ENCODE results near the gene HOXD12.

HOXD12 gene

GRCh38 chr2:176114120-176114929, 14.7 kb downstream of the HOXD12 start:
- no peak overlapping the region for H3K9ac ChIP-seq (ENCODE audit: low read length)
- no peak for TF ChIP-seq CTCF (IDR thresholded peaks at IDR 0.05; ENCODE audit: low read length)
- no peak for TF ChIP-seq EZH2phosphoT487 (IDR thresholded peaks at IDR 0.05; ENCODE audit: low read length)
- no peak for TF ChIP-seq EZH2 (optimal IDR thresholded peaks at IDR 0.05; ENCODE audit: low read depth, low read length)
- H3K9me2 ChIP-seq (replicated peaks; ENCODE audit: insufficient read depth, low read length) = no peaks in the 10 kb centered on the region
- no peaks in the 10 kb centered on the region for H3K9me3 ChIP-seq (replicated peaks; ENCODE audit: insufficient read depth, low read length)
- peaks cover 70% of the 10 kb centered on the region for H3K27me3 ChIP-seq (replicated peaks; ENCODE audit: insufficient read depth, low read length)
- H3F3A ChIP-seq (ENCODE audit: insufficient read depth, low read length) = no peaks in the 10 kb centered on the region
- no peak overlapping the region for H2AFZ ChIP-seq (ENCODE audit: low read length)
- H3K36me3 ChIP-seq (replicated peaks; ENCODE audit: insufficient read depth, low read length) = no peaks in the 10 kb centered on the region
- no peak overlapping the region for H3K4me2 ChIP-seq (ENCODE audit: low read depth, low read length)
- H4K20me1 ChIP-seq (ENCODE audit: insufficient read depth, low read length) = no peaks in the 10 kb centered on the region
- H3K27ac ChIP-seq (ENCODE audit: low read length) = no peak overlapping the region
- DNase-seq = no peak
- no peak overlapping the region for H3K4me3 ChIP-seq (ENCODE audit: low read length)
- no peaks in the 10 kb centered on the region for H3K4me1 ChIP-seq (ENCODE audit: low read length)
- H3K79me2 ChIP-seq (ENCODE audit: low read length) = no peaks in the 10 kb centered on the region

- Histone ChIP-seq H2AFZ (ENCODE audit: low read length) (no peak overlapping the region), H3K9me3 (replicated peaks; ENCODE audit: insufficient read depth, low read length) (no peaks in the 10 kb centered on the region), H3K27me3 (replicated peaks; ENCODE audit: insufficient read depth, low read length) (peaks cover 69% of the 10 kb centered on the region), H3K9ac (ENCODE audit: low read length) (no peak overlapping the region), H3K36me3 (replicated peaks; ENCODE audit: insufficient read depth, low read length) (no peaks in the 10 kb centered on the region), H3K27ac (ENCODE audit: low read length) (no peak overlapping the region), H3K4me3 (ENCODE audit: low read length) (no peak overlapping the region), H3F3A (ENCODE audit: insufficient read depth, low read length) (no peaks in the 10 kb centered on the region), H3K4me2 (ENCODE audit: low read depth, low read length) (no peak overlapping the region), H4K20me1 (ENCODE audit: insufficient read depth, low read length) (no peaks in the 10 kb centered on the region), H3K79me2 (ENCODE audit: low read length) (no peaks in the 10 kb centered on the region), H3K9me2 (replicated peaks; ENCODE audit: insufficient read depth, low read length) (no peaks in the 10 kb centered on the region), H3K4me1 (ENCODE audit: low read length) (no peaks in the 10 kb centered on the region)
- TF ChIP-seq CTCF (IDR thresholded peaks at IDR 0.05; ENCODE audit: low read length) (no peak), EZH2 (optimal IDR thresholded peaks at IDR 0.05; ENCODE audit: low read depth, low read length) (no peak)
- no peak for DNase-seq
Observed at GRCh38 chr2:176114930-176115625, 15.5 kb downstream of the HOXD12 start.

- no peak within 1 kb of the TSS for H3K4me3 ChIP-seq (ENCODE audit: low read length)
- no peak within 1 kb of the TSS for H2AFZ ChIP-seq (ENCODE audit: low read length)
- DNase-seq = no peak
- H3F3A ChIP-seq (ENCODE audit: insufficient read depth, low read length) = no peaks in the 10 kb centered on the region
- H3K4me2 ChIP-seq (ENCODE audit: low read depth, low read length) = no peak within 1 kb of the TSS
- no peaks in the 10 kb centered on the region for H4K20me1 ChIP-seq (ENCODE audit: insufficient read depth, low read length)
- no peaks in the 10 kb centered on the region for H3K9me2 ChIP-seq (replicated peaks; ENCODE audit: insufficient read depth, low read length)
- no peaks in the 10 kb centered on the region for H3K36me3 ChIP-seq (replicated peaks; ENCODE audit: insufficient read depth, low read length)
- TF ChIP-seq EZH2 (optimal IDR thresholded peaks at IDR 0.05; ENCODE audit: low read depth, low read length) = no peak
- TF ChIP-seq CTCF (IDR thresholded peaks at IDR 0.05; ENCODE audit: low read length) = no peak
- no peak for TF ChIP-seq EZH2phosphoT487 (IDR thresholded peaks at IDR 0.05; ENCODE audit: low read length)
- H3K27ac ChIP-seq (ENCODE audit: low read length) = no peak within 1 kb of the TSS
- no peaks in the 10 kb centered on the region for H3K9me3 ChIP-seq (replicated peaks; ENCODE audit: insufficient read depth, low read length)
- no peak within 1 kb of the TSS for H3K9ac ChIP-seq (ENCODE audit: low read length)
- H3K79me2 ChIP-seq (ENCODE audit: low read length) = no peaks in the 10 kb centered on the region
- H3K4me1 ChIP-seq (ENCODE audit: low read length) = no peaks in the 10 kb centered on the region
- H3K27me3 ChIP-seq (replicated peaks; ENCODE audit: insufficient read depth, low read length) = peaks cover 61% of the 10 kb centered on the region
Observed at GRCh38 chr2:176115883-176116813, 16.6 kb downstream of the HOXD12 start, which contains the start of gene HOXD10. Gene HOXD10, plus strand, starts transcription at chr2:176116778. Its CDS starts 56 bp downstream, at chr2:176116834.

All from MM.1S (cell line).